ENCODE data around the gene FBXL17.

Gene FBXL17

GRCh38 chr5:108001222-108001621 lies 380.7 kb downstream of the FBXL17 start:
- peaks cover 2 to 8% of the 10 kb centered on the region in 2 donors for H3K4me1 ChIP-seq (ENCODE audit: control insufficient read depth in 2 of 2, insufficient read depth in 1 of 2, low read depth in 1 of 2, low read length in 2 of 2)
- no peak overlapping the region for H4K8ac ChIP-seq (ENCODE audit: low read depth, low read length)
- H2AFZ ChIP-seq (ENCODE audit: low read length): no peak overlapping the region
- no peak overlapping the region for H2BK5ac ChIP-seq (ENCODE audit: low read length)
- no peak overlapping the region for H3K9ac ChIP-seq (ENCODE audit: low read depth, low read length, poor library complexity)
- no peaks in the 10 kb centered on the region for H3K79me1 ChIP-seq (ENCODE audit: low read depth, low read length)
- H3K9me3 ChIP-seq (replicated peaks in 1 of 2; ENCODE audit: control insufficient read depth in 2 of 2, insufficient read depth in 1 of 2, low read depth in 1 of 2, low read length in 2 of 2): no peaks in the 10 kb centered on the region
- no peak overlapping the region for H3K14ac ChIP-seq (ENCODE audit: low read length)
- no CpG with 5 or more reads among the region's 4 CpGs for whole genome bisulfite sequencing, 2 donors (ENCODE audit: extremely low coverage in 2 of 2, insufficient read length in 2 of 2, insufficient replicate concordance in 1 of 2)
- no peak for DNase-seq (ENCODE audit: low spot score)
- no peaks in the 10 kb centered on the region for H3K27me3 ChIP-seq (ENCODE audit: control insufficient read depth in 3 of 3, insufficient read depth in 3 of 3, low read depth in 1 of 3, low read length in 3 of 3)
- no peaks in the 10 kb centered on the region for H3K36me3 ChIP-seq (replicated peaks in 1 of 2; ENCODE audit: control insufficient read depth in 2 of 2, insufficient read depth in 2 of 2, low read length in 2 of 2)
- no peak overlapping the region for H3K4ac ChIP-seq (ENCODE audit: low read length)
- H3K23ac ChIP-seq (ENCODE audit: low read depth, low read length, poor library complexity): no peak overlapping the region
- no peak overlapping the region for H2BK15ac ChIP-seq (ENCODE audit: low read length)
- no peak overlapping the region for H2AK5ac ChIP-seq (ENCODE audit: low read depth, low read length)
- H3K18ac ChIP-seq (ENCODE audit: low read length): no peak overlapping the region
- H2BK120ac ChIP-seq (ENCODE audit: low read depth, low read length): no peak overlapping the region
- no peak overlapping the region for H3K27ac ChIP-seq (replicated peaks; ENCODE audit: low read length)
- no peak overlapping the region for H3K4me2 ChIP-seq (ENCODE audit: insufficient read depth, low read length, poor library complexity, severe bottlenecking)
- H2BK12ac ChIP-seq (ENCODE audit: low read length): no peak overlapping the region
- no peak overlapping the region for H3K4me3 ChIP-seq (ENCODE audit: low read length in 2 of 2)
- H4K91ac ChIP-seq (ENCODE audit: low read depth, low read length, poor library complexity): no peak overlapping the region

- H2AFZ ChIP-seq (ENCODE audit: low read length): no peak overlapping the region
- H4K91ac ChIP-seq (ENCODE audit: low read depth, low read length, poor library complexity): no peak overlapping the region
- no peak overlapping the region for H2BK5ac ChIP-seq (ENCODE audit: low read length)
- no peaks in the 10 kb centered on the region for H3K27me3 ChIP-seq (ENCODE audit: control insufficient read depth in 3 of 3, insufficient read depth in 3 of 3, low read depth in 1 of 3, low read length in 3 of 3)
- no peak overlapping the region for H4K8ac ChIP-seq (ENCODE audit: low read depth, low read length)
- no CpG with 5 or more reads among the region's 4 CpGs for WGBS, 2 donors (ENCODE audit: extremely low coverage in 2 of 2, insufficient read length in 2 of 2, insufficient replicate concordance in 1 of 2)
- no peak overlapping the region for H2BK12ac ChIP-seq (ENCODE audit: low read length)
- no peak overlapping the region for H3K27ac ChIP-seq (replicated peaks; ENCODE audit: low read length)
- peaks cover 2 to 8% of the 10 kb centered on the region in 2 donors for H3K4me1 ChIP-seq (ENCODE audit: control insufficient read depth in 2 of 2, insufficient read depth in 1 of 2, low read depth in 1 of 2, low read length in 2 of 2)
- H3K36me3 ChIP-seq (replicated peaks in 1 of 2; ENCODE audit: control insufficient read depth in 2 of 2, insufficient read depth in 2 of 2, low read length in 2 of 2): no peaks in the 10 kb centered on the region
- H3K9me3 ChIP-seq (replicated peaks in 1 of 2; ENCODE audit: control insufficient read depth in 2 of 2, insufficient read depth in 1 of 2, low read depth in 1 of 2, low read length in 2 of 2): no peaks in the 10 kb centered on the region
- no peak overlapping the region for H2BK120ac ChIP-seq (ENCODE audit: low read depth, low read length)
- no peak overlapping the region for H3K4me2 ChIP-seq (ENCODE audit: insufficient read depth, low read length, poor library complexity, severe bottlenecking)
- no peak overlapping the region for H3K4me3 ChIP-seq (ENCODE audit: low read length in 2 of 2)
- H2BK15ac ChIP-seq (ENCODE audit: low read length): no peak overlapping the region
- no peak overlapping the region for H3K4ac ChIP-seq (ENCODE audit: low read length)
- no peaks in the 10 kb centered on the region for H3K79me1 ChIP-seq (ENCODE audit: low read depth, low read length)
- H3K9ac ChIP-seq (ENCODE audit: low read depth, low read length, poor library complexity): no peak overlapping the region
- H2AK5ac ChIP-seq (ENCODE audit: low read depth, low read length): no peak overlapping the region
- H3K14ac ChIP-seq (ENCODE audit: low read length): no peak overlapping the region
- H3K23ac ChIP-seq (ENCODE audit: low read depth, low read length, poor library complexity): no peak overlapping the region
- no peak overlapping the region for H3K18ac ChIP-seq (ENCODE audit: low read length)
- no peak for DNase-seq (ENCODE audit: low spot score)
Measured at GRCh38 chr5:107997338-107997980, 384.4 kb downstream of the FBXL17 start.

- H2AK5ac ChIP-seq (ENCODE audit: low read depth, low read length): no peak overlapping the region
- WGBS, 2 donors (ENCODE audit: extremely low coverage in 2 of 2, insufficient read length in 2 of 2, insufficient replicate concordance in 1 of 2): no CpG with 5 or more reads among the region's 2 CpGs
Measured at GRCh38 chr5:107993341-107993740, 388.6 kb downstream of the FBXL17 start.

GRCh38 chr5:107990881-107991810 lies 390.8 kb downstream of the FBXL17 start:
- Histone ChIP-seq H3K9ac (ENCODE audit: low read depth, low read length, poor library complexity) (no peak overlapping the region), H3K36me3 (replicated peaks in 1 of 2; ENCODE audit: control insufficient read depth in 2 of 2, insufficient read depth in 2 of 2, low read length in 2 of 2) (no peaks in the 10 kb centered on the region), H2BK15ac (ENCODE audit: low read length) (no peak overlapping the region), H2BK12ac (ENCODE audit: low read length) (no peak overlapping the region), H4K8ac (ENCODE audit: low read depth, low read length) (no peak overlapping the region), H3K18ac (ENCODE audit: low read length) (no peak overlapping the region), H3K4ac (ENCODE audit: low read length) (no peak overlapping the region), H3K79me1 (ENCODE audit: low read depth, low read length) (no peaks in the 10 kb centered on the region), H3K4me3 (ENCODE audit: low read length in 2 of 2) (no peak overlapping the region), H2AK5ac (ENCODE audit: low read depth, low read length) (no peak overlapping the region), H2BK5ac (ENCODE audit: low read length) (no peak overlapping the region), H3K9me3 (replicated peaks in 1 of 2; ENCODE audit: control insufficient read depth in 2 of 2, insufficient read depth in 1 of 2, low read depth in 1 of 2, low read length in 2 of 2) (no peaks in the 10 kb centered on the region), H3K4me2 (ENCODE audit: insufficient read depth, low read length, poor library complexity, severe bottlenecking) (no peak overlapping the region), H4K91ac (ENCODE audit: low read depth, low read length, poor library complexity) (no peak overlapping the region), H3K23ac (ENCODE audit: low read depth, low read length, poor library complexity) (no peak overlapping the region), H3K27ac (replicated peaks; ENCODE audit: low read length) (no peak overlapping the region), H3K14ac (ENCODE audit: low read length) (no peak overlapping the region), H2AFZ (ENCODE audit: low read length) (no peak overlapping the region), H2BK120ac (ENCODE audit: low read depth, low read length) (no peak overlapping the region), H3K4me1 (ENCODE audit: control insufficient read depth in 2 of 2, insufficient read depth in 1 of 2, low read depth in 1 of 2, low read length in 2 of 2) (no peaks in the 10 kb centered on the region), H3K27me3 (ENCODE audit: control insufficient read depth in 3 of 3, insufficient read depth in 3 of 3, low read depth in 1 of 3, low read length in 3 of 3) (no peaks in the 10 kb centered on the region)
- WGBS, 2 donors (ENCODE audit: extremely low coverage in 2 of 2, insufficient read length in 2 of 2, insufficient replicate concordance in 1 of 2): no CpG with 5 or more reads among the region's 7 CpGs
- DNase-seq (ENCODE audit: low spot score): no peak

More at GRCh38 chr5:107993341-107993740, 388.6 kb downstream of the FBXL17 start:
- Histone ChIP-seq H3K14ac (ENCODE audit: low read length) (no peak overlapping the region), H3K27ac (replicated peaks; ENCODE audit: low read length) (no peak overlapping the region), H3K4me1 (ENCODE audit: control insufficient read depth in 2 of 2, insufficient read depth in 1 of 2, low read depth in 1 of 2, low read length in 2 of 2) (peaks cover 2 to 8% of the 10 kb centered on the region in 2 donors), H3K79me1 (ENCODE audit: low read depth, low read length) (no peaks in the 10 kb centered on the region), H3K4me3 (ENCODE audit: low read length in 2 of 2) (no peak overlapping the region), H2BK120ac (ENCODE audit: low read depth, low read length) (no peak overlapping the region), H2BK5ac (ENCODE audit: low read length) (no peak overlapping the region), H2AFZ (ENCODE audit: low read length) (no peak overlapping the region), H3K36me3 (replicated peaks in 1 of 2; ENCODE audit: control insufficient read depth in 2 of 2, insufficient read depth in 2 of 2, low read length in 2 of 2) (no peaks in the 10 kb centered on the region), H3K4me2 (ENCODE audit: insufficient read depth, low read length, poor library complexity, severe bottlenecking) (no peak overlapping the region), H3K9me3 (replicated peaks in 1 of 2; ENCODE audit: control insufficient read depth in 2 of 2, insufficient read depth in 1 of 2, low read depth in 1 of 2, low read length in 2 of 2) (no peaks in the 10 kb centered on the region), H4K91ac (ENCODE audit: low read depth, low read length, poor library complexity) (no peak overlapping the region), H4K8ac (ENCODE audit: low read depth, low read length) (no peak overlapping the region), H3K18ac (ENCODE audit: low read length) (no peak overlapping the region), H2BK15ac (ENCODE audit: low read length) (no peak overlapping the region), H2BK12ac (ENCODE audit: low read length) (no peak overlapping the region), H3K27me3 (ENCODE audit: control insufficient read depth in 3 of 3, insufficient read depth in 3 of 3, low read depth in 1 of 3, low read length in 3 of 3) (no peaks in the 10 kb centered on the region), H3K4ac (ENCODE audit: low read length) (no peak overlapping the region), H3K9ac (ENCODE audit: low read depth, low read length, poor library complexity) (no peak overlapping the region), H3K23ac (ENCODE audit: low read depth, low read length, poor library complexity) (no peak overlapping the region)
- DNase-seq (ENCODE audit: low spot score): no peak
